CD8-positive, alpha-beta memory T cell (primary cell): ENCODE measurements around the gene TAS2R43. TPM values are rescaled to one million over a fixed set of nuclear protein-coding genes. Genes with fewer than 3 reads are reported as not detected.
"Not testable (repeated sequence)": the region's sequence is repeated elsewhere in the genome, so short reads cannot be mapped to it uniquely, and the experiment has no call there.

Source experiments
- CTCF ChIA-PET: fragments of 350-600 bp; sonication (Branson Sonifier 250); formaldehyde crosslinking; loops from one replicate; lab custom pipeline; 2021; ENCODE audit warnings: antibody characterized with exemption; lab: Charles Lee
- POLR2A ChIA-PET: fragments of 350-600 bp; sonication (Branson Sonifier 250); formaldehyde crosslinking; loops from one replicate; lab custom pipeline; 2021; ENCODE audit warnings: antibody characterized with exemption; lab: Charles Lee
- DNase-seq, 5 donors: peaks; one replicate each; pipeline versions ENCODE4 v3.0.0 to v3.0.0-alpha.2; 2020 to 2022; ENCODE audit warnings: mixed read lengths in 1 of 5
- H3K27ac ChIP-seq: one replicate; pipeline ENCODE4 v1.7.0; 2013; ENCODE audit warnings: low read depth, mild to moderate bottlenecking, low read length, moderate library complexity
- H3K27me3 ChIP-seq: 2 replicates; pipeline ENCODE4 v1.7.0; 2013; ENCODE audit warnings: low read length, mild to moderate bottlenecking; ENCODE audit not compliant: insufficient read depth, poor library complexity, severe bottlenecking
- H3K36me3 ChIP-seq: 2 replicates; pipeline ENCODE4 v1.7.0; 2013; ENCODE audit warnings: mild to moderate bottlenecking, low read length, moderate library complexity; ENCODE audit not compliant: insufficient read depth
- H3K4me1 ChIP-seq: 2 replicates; pipeline ENCODE4 v1.7.0; 2013; ENCODE audit warnings: mild to moderate bottlenecking, low read length, moderate library complexity; ENCODE audit not compliant: insufficient read depth
- H3K4me3 ChIP-seq: 2 replicates; pipeline ENCODE4 v1.7.0; 2013; ENCODE audit warnings: mild to moderate bottlenecking, low read length
- H3K9me3 ChIP-seq: 2 replicates; pipeline ENCODE4 v1.7.0; 2013; ENCODE audit warnings: mild to moderate bottlenecking, low read length
- H3K27ac Mint-ChIP-seq, 8 donors: one replicate each; pipeline ENCODE4 v1.8.0; 2020 to 2021; ENCODE audit warnings: mixed read lengths in 8 of 8, mild to moderate bottlenecking in 6 of 8, inconsistent platforms in 3 of 8, moderate library complexity in 3 of 8
- H3K27me3 Mint-ChIP-seq, 2 donors: one replicate each; pipeline ENCODE4 v1.8.0; 2020 to 2021; ENCODE audit warnings: mixed read lengths in 2 of 2, mild to moderate bottlenecking in 1 of 2, moderate library complexity in 1 of 2
- H3K36me3 Mint-ChIP-seq, 3 donors: one replicate each; pipeline ENCODE4 v1.8.0; 2020 to 2021; ENCODE audit warnings: mixed read lengths in 3 of 3, inconsistent platforms in 1 of 3, mild to moderate bottlenecking in 1 of 3
- H3K4me1 Mint-ChIP-seq, 3 donors: one replicate each; pipeline ENCODE4 v1.8.0; 2020 to 2021; ENCODE audit warnings: mixed read lengths in 3 of 3, inconsistent platforms in 1 of 3, mild to moderate bottlenecking in 1 of 3
- H3K4me3 Mint-ChIP-seq, 7 donors: one replicate each; pipeline ENCODE4 v1.8.0; 2020 to 2021; ENCODE audit warnings: mixed read lengths in 7 of 7, mild to moderate bottlenecking in 6 of 7, moderate library complexity in 4 of 7, inconsistent platforms in 2 of 7
- H3K9me3 Mint-ChIP-seq, 5 donors: one replicate each; pipeline ENCODE4 v1.8.0; 2020 to 2022; ENCODE audit warnings: mixed read lengths in 5 of 5, mild to moderate bottlenecking in 3 of 5, moderate library complexity in 2 of 5, inconsistent platforms in 1 of 5
- polyA plus RNA-seq: library from polyadenylated mRNA; unstranded; fragments of 300-500 nt; fragmentation: Illumina TruSeq; gene quantifications from one replicate; pipeline ENCODE4 v1.2.3, GENCODE V29; 2021
- total RNA-seq, 2 experiments: library from RNA; stranded (reverse); gene quantifications; one replicate each; pipeline ENCODE4 v1.2.3, GENCODE V29; 2021

TAS2R43 gene
- total RNA-seq (under 1 TPM in 1 of 2 experiments, not detected in 1; 0.42 TPM), polyA plus RNA-seq (not detected)

GRCh38 chr12:11092128-11092527 lies at the start of gene TAS2R43:
TSS of gene TAS2R43 (minus strand) at chr12:11092313. CDS start at chr12:11092229, 84 bp downstream.
- Histone ChIP-seq H3K4me1 (no peaks in the 10 kb centered on the region), H3K36me3 (no peaks in the 10 kb centered on the region), H3K27ac (no peak within 1 kb of the TSS), H3K4me3 (no peak within 1 kb of the TSS), H3K9me3 (no peaks in the 10 kb centered on the region), H3K27me3 (no peaks in the 10 kb centered on the region)
- Mint-ChIP-seq H3K4me1 (no peaks in the 10 kb centered on the region), H3K27me3 (no peaks in the 10 kb centered on the region), H3K27ac (no peak within 1 kb of the TSS), H3K4me3 (no peak within 1 kb of the TSS), H3K9me3 (peaks cover 0 to 5% (median 0%) of the 10 kb centered on the region in 5 donors), H3K36me3 (peaks cover 0 to 43% (median 8%) of the 10 kb centered on the region in 3 donors)
- DNase-seq, result no peak
- CTCF ChIA-PET, result no interaction called here
- POLR2A ChIA-PET, result no interaction called here

- Histone ChIP-seq H3K9me3 (no peaks in the 10 kb centered on the region), H3K27me3 (no peaks in the 10 kb centered on the region), H3K4me1 (no peaks in the 10 kb centered on the region), H3K4me3 (no peak overlapping the region), H3K27ac (no peak overlapping the region), H3K36me3 (no peaks in the 10 kb centered on the region)
- ChIA-PET CTCF (no interaction called here), POLR2A (no interaction called here)
- Mint-ChIP-seq H3K4me1 (peaks cover 33 to 50% (median 44%) of the 10 kb centered on the region in 3 donors), H3K27me3 (no peaks in the 10 kb centered on the region), H3K27ac (no peak overlapping the region), H3K4me3 (no peak overlapping the region), H3K9me3 (no peaks in the 10 kb centered on the region), H3K36me3 (peaks cover 4 to 14% (median 11%) of the 10 kb centered on the region in 3 donors)
- DNase-seq, result no peak
Measured at GRCh38 chr12:11136075-11136474, 44.0 kb upstream of the TAS2R43 start.

GRCh38 chr12:11134305-11134704 lies 42.2 kb upstream of the TAS2R43 start, which contains the start of gene TAS2R30:
TSS of gene TAS2R30 (minus strand) at chr12:11134644. CDS start at chr12:11134244, 400 bp downstream.
- H3K36me3 ChIP-seq, result no peaks in the 10 kb centered on the region
- H3K4me3 Mint-ChIP-seq, result no peak within 1 kb of the TSS
- ChIA-PET CTCF (no interaction called here), POLR2A (no interaction called here)
- H3K4me1 ChIP-seq, result no peaks in the 10 kb centered on the region
- H3K27ac Mint-ChIP-seq, result peak within 1 kb of the TSS in 3 of 8 donors; percentile 27 to 85 (median 50)
- H3K27ac ChIP-seq, result no peak within 1 kb of the TSS
- H3K36me3 Mint-ChIP-seq, result peaks cover 7 to 11% (median 11%) of the 10 kb centered on the region in 3 donors
- H3K4me3 ChIP-seq, result no peak within 1 kb of the TSS
- H3K9me3 ChIP-seq, result no peaks in the 10 kb centered on the region
- no peaks in the 10 kb centered on the region for H3K27me3 ChIP-seq
- peaks cover 33 to 57% (median 51%) of the 10 kb centered on the region in 3 donors for H3K4me1 Mint-ChIP-seq
- H3K9me3 Mint-ChIP-seq, result no peaks in the 10 kb centered on the region
- DNase-seq, result no peak
- no peaks in the 10 kb centered on the region for H3K27me3 Mint-ChIP-seq

- Histone ChIP-seq H3K4me3 (no peak overlapping the region), H3K4me1 (no peaks in the 10 kb centered on the region), H3K9me3 (no peaks in the 10 kb centered on the region), H3K27ac (no peak overlapping the region), H3K27me3 (no peaks in the 10 kb centered on the region), H3K36me3 (no peaks in the 10 kb centered on the region)
- Mint-ChIP-seq H3K4me1 (peaks cover 34 to 62% (median 51%) of the 10 kb centered on the region in 3 donors), H3K9me3 (no peaks in the 10 kb centered on the region), H3K27ac (no peak overlapping the region), H3K36me3 (peaks cover 12 to 16% (median 13%) of the 10 kb centered on the region in 3 donors), H3K27me3 (no peaks in the 10 kb centered on the region), H3K4me3 (no peak overlapping the region)
- ChIA-PET POLR2A (no interaction called here), CTCF (no interaction called here)
- DNase-seq, result no peak
Measured at GRCh38 chr12:11133816-11134215, 41.7 kb upstream of the TAS2R43 start.

GRCh38 chr12:11133162-11133561 lies 41.0 kb upstream of the TAS2R43 start:
- H3K4me1 ChIP-seq, result no peaks in the 10 kb centered on the region
- no peaks in the 10 kb centered on the region for H3K36me3 ChIP-seq
- Mint-ChIP-seq H3K27me3 (no peaks in the 10 kb centered on the region), H3K9me3 (no peaks in the 10 kb centered on the region), H3K4me3 (no peak overlapping the region), H3K4me1 (peaks cover 35 to 62% (median 51%) of the 10 kb centered on the region in 3 donors), H3K27ac (peak overlapping the region in 2 of 8 donors; percentile 27 to 50), H3K36me3 (peaks cover 13 to 20% (median 19%) of the 10 kb centered on the region in 3 donors)
- no peak for DNase-seq
- no peak overlapping the region for H3K4me3 ChIP-seq
- H3K27ac ChIP-seq, result no peak overlapping the region
- H3K9me3 ChIP-seq, result no peaks in the 10 kb centered on the region
- ChIA-PET CTCF (no interaction called here), POLR2A (no interaction called here)
- no peaks in the 10 kb centered on the region for H3K27me3 ChIP-seq

- H3K4me3 Mint-ChIP-seq, result no peak overlapping the region
- no peaks in the 10 kb centered on the region for H3K27me3 ChIP-seq
- CTCF ChIA-PET, result no interaction called here
- no peaks in the 10 kb centered on the region for H3K9me3 ChIP-seq
- H3K4me1 ChIP-seq, result no peaks in the 10 kb centered on the region
- peaks cover 16 to 34% (median 31%) of the 10 kb centered on the region in 3 donors for H3K36me3 Mint-ChIP-seq
- H3K27ac ChIP-seq, result no peak overlapping the region
- H3K4me1 Mint-ChIP-seq, result peaks cover 35 to 51% (median 39%) of the 10 kb centered on the region in 3 donors
- H3K36me3 ChIP-seq, result no peaks in the 10 kb centered on the region
- POLR2A ChIA-PET, result no interaction called here
- H3K9me3 Mint-ChIP-seq, result peaks cover 0 to 12% (median 0%) of the 10 kb centered on the region in 5 donors
- peak overlapping the region in 1 of 8 donors; percentile 28 for H3K27ac Mint-ChIP-seq
- H3K4me3 ChIP-seq, result no peak overlapping the region
- DNase-seq, result no peak
- no peaks in the 10 kb centered on the region for H3K27me3 Mint-ChIP-seq
Measured at GRCh38 chr12:11130999-11131398, 38.9 kb upstream of the TAS2R43 start.

- Histone ChIP-seq H3K27ac (no peak overlapping the region), H3K36me3 (no peaks in the 10 kb centered on the region), H3K27me3 (no peaks in the 10 kb centered on the region), H3K9me3 (no peaks in the 10 kb centered on the region), H3K4me3 (no peak overlapping the region), H3K4me1 (no peaks in the 10 kb centered on the region)
- POLR2A ChIA-PET, result no interaction called here
- H3K27ac Mint-ChIP-seq, result no peak overlapping the region
- H3K4me3 Mint-ChIP-seq, result peak overlapping the region in 1 of 7 donors; percentile 16
- no peaks in the 10 kb centered on the region for H3K27me3 Mint-ChIP-seq
- no peak for DNase-seq
- peaks cover 0 to 12% (median 0%) of the 10 kb centered on the region in 5 donors for H3K9me3 Mint-ChIP-seq
- peaks cover 16 to 35% (median 32%) of the 10 kb centered on the region in 3 donors for H3K36me3 Mint-ChIP-seq
- CTCF ChIA-PET, result no interaction called here
- H3K4me1 Mint-ChIP-seq, result peaks cover 29 to 45% (median 35%) of the 10 kb centered on the region in 3 donors
Measured at GRCh38 chr12:11130382-11130781, 38.3 kb upstream of the TAS2R43 start.

GRCh38 chr12:11114130-11114529 lies 22.0 kb upstream of the TAS2R43 start:
- Mint-ChIP-seq H3K4me1 (peaks cover 66 to 81% (median 81%) of the 10 kb centered on the region in 3 donors), H3K36me3 (peaks cover 39 to 95% (median 58%) of the 10 kb centered on the region in 3 donors), H3K9me3 (peaks cover 4 to 62% (median 25%) of the 10 kb centered on the region in 5 donors)
- H3K36me3 ChIP-seq, H3K4me1 ChIP-seq, H3K4me3 Mint-ChIP-seq, H3K27me3 Mint-ChIP-seq, CTCF ChIA-PET, H3K27ac ChIP-seq, DNase-seq, H3K27me3 ChIP-seq, H3K9me3 ChIP-seq, H3K4me3 ChIP-seq, H3K27ac Mint-ChIP-seq, POLR2A ChIA-PET: not testable (repeated sequence)
